Smooth muscle cell (in vitro differentiated cells): ENCODE results near the gene CPN1. TPM values are rescaled to one million over a fixed set of nuclear protein-coding genes. Genes with fewer than 3 reads are reported as not detected.

Experiments
- DNase-seq: peaks from one replicate; lab custom pipeline; 2025; ENCODE audit not compliant: unreplicated experiment; lab: John Stamatoyannopoulos, UW
- H2AFZ ChIP-seq: fragments of 200-600 bp; sonication (generic); 2 replicates; pipeline ENCODE4 v1.6.0; 2016; ENCODE audit warnings: antibody characterized with exemption, low read depth, mild to moderate bottlenecking
- H3F3A ChIP-seq: fragments of 200-600 bp; sonication (generic); 2 replicates; pipeline ENCODE4 v1.6.0; 2017; ENCODE audit warnings: antibody characterized with exemption, low read depth
- H3K27ac ChIP-seq: fragments of 200-600 bp; sonication (generic); 2 replicates; pipeline ENCODE4 v1.5.1; 2016; ENCODE audit warnings: low read depth, mild to moderate bottlenecking
- H3K27me3 ChIP-seq: fragments of 200-600 bp; sonication (generic); 2 replicates; pipeline ENCODE4 v1.6.1; 2016; ENCODE audit warnings: low read depth, mild to moderate bottlenecking
- H3K36me3 ChIP-seq: fragments of 200-600 bp; sonication (generic); 2 replicates; pipeline ENCODE4 v1.5.1; 2016; ENCODE audit warnings: low read depth
- H3K4me1 ChIP-seq: fragments of 200-600 bp; sonication (generic); 2 replicates; pipeline ENCODE4 v1.5.1; 2016; ENCODE audit warnings: low read depth
- H3K4me2 ChIP-seq: fragments of 200-600 bp; sonication (generic); 2 replicates; pipeline ENCODE4 v1.6.0; 2016; ENCODE audit warnings: mild to moderate bottlenecking
- H3K4me3 ChIP-seq: fragments of 200-600 bp; sonication (generic); 2 replicates; pipeline ENCODE4 v1.5.1; 2016; ENCODE audit warnings: mild to moderate bottlenecking
- H3K79me2 ChIP-seq: fragments of 200-600 bp; sonication (generic); 2 replicates; pipeline ENCODE4 v1.6.0; 2016; ENCODE audit warnings: low read depth, mild to moderate bottlenecking
- H3K9ac ChIP-seq: fragments of 200-600 bp; sonication (generic); 2 replicates; pipeline ENCODE4 v1.6.0; 2016; ENCODE audit warnings: low read depth
- H3K9me3 ChIP-seq: fragments of 200-600 bp; sonication (generic); replicated peaks from 2 replicates; pipeline ENCODE4 v1.5.1; 2016; ENCODE audit warnings: low read depth
- H4K20me1 ChIP-seq: fragments of 200-600 bp; sonication (generic); 2 replicates; pipeline ENCODE4 v1.6.0; 2016; ENCODE audit warnings: low read depth
- WGBS: methylation state at CpG from one replicate; pipeline ENCODE4 v1.1.7; 2016; ENCODE audit warnings: low lambda C conversion rate; 5-methylcytosine and 5-hydroxymethylcytosine counted together
- polyA plus RNA-seq: library from polyadenylated mRNA; unstranded; fragments of >200 nt; fragmentation: Nextera tagmentation; extraction: Ambion mirVana; gene quantifications from 2 replicates; pipeline ENCODE4 v1.2.1, GENCODE V29; 2016
- total RNA-seq: library from RNA; depleted of rRNA; stranded (reverse); fragments of >200 nt; gene quantifications from 2 replicates; pipeline ENCODE4 v1.2.3, GENCODE V29; 2014
- TF ChIP-seq, protein P1 (sequence below): fragments of 200-600 bp; sonication (generic); IDR thresholded peaks from 2 replicates; pipeline ENCODE4 v1.5.1; 2017; ENCODE audit warnings: borderline replicate concordance, mild to moderate bottlenecking, antibody characterized with exemption; ENCODE audit not compliant: insufficient read depth, poor library complexity, severe bottlenecking

Gene CPN1
- total and polyA plus RNA-seq, 2 experiments from 2014 or later, result not detected

DNA sequence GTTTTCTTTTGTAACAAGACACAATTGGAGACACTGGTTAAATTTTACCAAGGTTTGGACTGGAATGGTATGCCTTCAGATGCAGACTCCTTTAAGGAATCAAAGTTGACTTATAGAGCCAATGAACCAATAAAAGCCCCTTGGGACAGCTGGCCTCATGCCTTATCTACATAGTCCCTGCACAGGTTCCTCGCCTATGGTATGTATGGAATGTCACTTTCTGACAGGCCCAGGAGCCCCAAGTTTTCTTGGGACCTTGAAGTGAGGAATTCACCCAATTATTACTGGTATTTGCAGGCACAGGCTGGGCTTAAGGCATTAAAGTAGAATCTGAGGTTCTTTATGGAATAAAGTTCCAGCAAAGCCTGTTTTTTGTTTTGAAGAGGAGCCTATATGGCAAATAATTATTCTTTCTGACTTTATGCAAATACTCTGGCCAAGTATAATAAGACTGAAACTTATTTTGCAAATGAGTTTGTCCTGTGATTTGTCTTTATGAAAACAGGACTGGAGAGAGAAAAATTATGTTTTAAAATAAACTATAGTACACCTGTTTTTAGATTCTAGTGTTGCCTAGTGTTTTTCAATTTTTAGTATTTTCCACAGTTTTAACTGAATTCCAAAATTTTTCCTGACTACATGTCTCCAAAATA lies 47.8 kb downstream of the CPN1 start:
- Histone ChIP-seq H3F3A (no peaks in the 10 kb centered on the region), H3K27ac (no peak overlapping the region), H3K4me1 (no peaks in the 10 kb centered on the region), H3K36me3 (no peaks in the 10 kb centered on the region), H3K9ac (no peak overlapping the region), H2AFZ (no peak overlapping the region), H3K79me2 (no peaks in the 10 kb centered on the region), H3K9me3 (no peaks in the 10 kb centered on the region), H3K27me3 (no peaks in the 10 kb centered on the region), H3K4me2 (no peak overlapping the region), H4K20me1 (no peaks in the 10 kb centered on the region), H3K4me3 (no peak overlapping the region)
- TF ChIP-seq, protein P1, sequence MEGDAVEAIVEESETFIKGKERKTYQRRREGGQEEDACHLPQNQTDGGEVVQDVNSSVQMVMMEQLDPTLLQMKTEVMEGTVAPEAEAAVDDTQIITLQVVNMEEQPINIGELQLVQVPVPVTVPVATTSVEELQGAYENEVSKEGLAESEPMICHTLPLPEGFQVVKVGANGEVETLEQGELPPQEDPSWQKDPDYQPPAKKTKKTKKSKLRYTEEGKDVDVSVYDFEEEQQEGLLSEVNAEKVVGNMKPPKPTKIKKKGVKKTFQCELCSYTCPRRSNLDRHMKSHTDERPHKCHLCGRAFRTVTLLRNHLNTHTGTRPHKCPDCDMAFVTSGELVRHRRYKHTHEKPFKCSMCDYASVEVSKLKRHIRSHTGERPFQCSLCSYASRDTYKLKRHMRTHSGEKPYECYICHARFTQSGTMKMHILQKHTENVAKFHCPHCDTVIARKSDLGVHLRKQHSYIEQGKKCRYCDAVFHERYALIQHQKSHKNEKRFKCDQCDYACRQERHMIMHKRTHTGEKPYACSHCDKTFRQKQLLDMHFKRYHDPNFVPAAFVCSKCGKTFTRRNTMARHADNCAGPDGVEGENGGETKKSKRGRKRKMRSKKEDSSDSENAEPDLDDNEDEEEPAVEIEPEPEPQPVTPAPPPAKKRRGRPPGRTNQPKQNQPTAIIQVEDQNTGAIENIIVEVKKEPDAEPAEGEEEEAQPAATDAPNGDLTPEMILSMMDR, result no peak
- 64% methylated on average over 1 of the region's 1 CpG for WGBS
- DNase-seq, result no peak

DNA sequence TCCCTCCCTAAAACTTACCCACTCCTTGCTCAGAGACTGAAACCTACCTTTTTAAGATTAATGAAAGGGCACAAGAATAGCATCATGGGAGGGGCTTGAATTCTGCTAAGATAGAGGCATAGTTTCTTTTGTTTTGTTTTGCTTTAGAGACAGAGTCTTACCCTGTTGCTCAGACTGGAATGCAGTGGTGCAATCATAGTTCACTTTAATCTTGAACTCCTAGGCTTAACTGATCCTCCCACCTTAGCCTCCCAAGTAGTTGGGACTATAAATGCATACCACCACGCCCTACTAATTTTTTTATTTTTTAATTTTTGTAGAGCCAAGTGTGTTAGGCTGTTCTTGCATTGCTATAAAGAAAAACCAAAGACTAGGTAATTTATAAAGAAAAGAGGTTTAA lies 54.3 kb downstream of the CPN1 start:
- H3K27me3 ChIP-seq, result no peaks in the 10 kb centered on the region
- no peaks in the 10 kb centered on the region for H3F3A ChIP-seq
- no peak overlapping the region for H3K27ac ChIP-seq
- no peaks in the 10 kb centered on the region for H3K36me3 ChIP-seq
- TF ChIP-seq, protein P1, result no peak
- no peak overlapping the region for H3K4me3 ChIP-seq
- 88% methylated on average over 1 of the region's 1 CpG for WGBS
- no peak for DNase-seq
- no peak overlapping the region for H2AFZ ChIP-seq
- no peak overlapping the region for H3K4me2 ChIP-seq
- H3K79me2 ChIP-seq, result no peaks in the 10 kb centered on the region
- no peaks in the 10 kb centered on the region for H3K4me1 ChIP-seq
- no peak overlapping the region for H3K9ac ChIP-seq
- no peaks in the 10 kb centered on the region for H4K20me1 ChIP-seq
- no peaks in the 10 kb centered on the region for H3K9me3 ChIP-seq

DNA sequence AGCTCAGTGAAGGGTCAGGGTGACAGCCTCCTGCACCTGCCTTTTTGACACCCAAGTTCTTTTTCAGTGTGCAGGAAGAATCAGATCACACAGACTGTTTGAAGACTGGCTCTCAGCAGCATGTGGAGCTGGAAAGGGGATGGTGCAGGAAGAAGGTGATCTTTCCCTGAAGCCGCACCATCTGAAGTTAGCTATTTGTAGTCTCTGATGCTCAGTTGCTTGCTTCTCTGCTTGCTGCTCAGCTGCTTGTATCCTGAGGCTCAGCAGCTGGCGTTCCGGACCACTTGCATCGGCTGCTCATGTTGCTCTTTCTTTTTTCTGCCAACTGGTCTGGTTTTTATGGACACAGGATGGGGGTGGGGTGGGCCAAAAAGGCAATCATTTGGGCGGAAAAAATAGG lies 56.1 kb downstream of the CPN1 start:
- DNase-seq, result no peak
- H3K9ac ChIP-seq, result no peak overlapping the region
- no peaks in the 10 kb centered on the region for H3F3A ChIP-seq
- H3K9me3 ChIP-seq, result no peaks in the 10 kb centered on the region
- no peak overlapping the region for H3K4me2 ChIP-seq
- no peaks in the 10 kb centered on the region for H3K79me2 ChIP-seq
- H3K27ac ChIP-seq, result no peak overlapping the region
- H4K20me1 ChIP-seq, result no peaks in the 10 kb centered on the region
- no peaks in the 10 kb centered on the region for H3K36me3 ChIP-seq
- no peak overlapping the region for H3K4me3 ChIP-seq
- WGBS, result 81% methylated on average over 5 of the region's 5 CpGs
- no peaks in the 10 kb centered on the region for H3K4me1 ChIP-seq
- TF ChIP-seq, protein P1, result no peak
- no peaks in the 10 kb centered on the region for H3K27me3 ChIP-seq
- H2AFZ ChIP-seq, result no peak overlapping the region

DNA sequence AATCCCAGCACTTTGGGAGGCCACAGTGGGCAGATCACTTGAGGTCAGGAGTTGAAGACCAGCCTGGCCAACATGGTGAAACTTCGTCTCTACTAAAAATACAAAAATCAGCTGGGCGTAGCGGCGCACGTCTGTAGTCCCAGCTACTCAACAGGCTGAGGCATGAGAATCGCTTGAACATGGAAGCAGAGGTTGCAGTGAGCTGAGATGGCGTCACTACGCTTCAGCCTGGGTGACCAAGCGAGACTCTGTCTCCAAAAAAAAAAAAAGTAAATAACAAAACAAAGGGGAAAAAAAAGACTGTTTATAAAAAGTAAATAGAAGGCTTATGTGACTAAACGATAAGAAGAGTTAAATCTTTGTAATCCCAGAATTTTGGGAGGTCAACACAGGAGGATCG lies 56.9 kb downstream of the CPN1 start:
- TF ChIP-seq, protein P1, result no peak
- DNase-seq, result no peak
- WGBS, result 94% methylated on average over 11 of the region's 11 CpGs

More for the DNA sequence above, 56.9 kb downstream of the CPN1 start:
- Histone ChIP-seq H3K27me3 (no peaks in the 10 kb centered on the region), H3K36me3 (no peaks in the 10 kb centered on the region), H3K4me1 (no peaks in the 10 kb centered on the region), H3K9ac (no peak overlapping the region), H2AFZ (no peak overlapping the region), H3K9me3 (no peaks in the 10 kb centered on the region), H3K4me2 (no peak overlapping the region), H3F3A (no peaks in the 10 kb centered on the region), H3K79me2 (no peaks in the 10 kb centered on the region), H3K4me3 (no peak overlapping the region), H3K27ac (no peak overlapping the region), H4K20me1 (no peaks in the 10 kb centered on the region)
